ENCODE results near the gene HDAC9.

Gene HDAC9

GRCh38 chr7:18648849-18649758 lies 153.6 kb downstream of the HDAC9 start:
- DNase-seq (ENCODE audit: low read depth in 1 of 2, low spot score in 1 of 2), result no peak
- in situ Hi-C loops (cut with HindIII; ENCODE audit: low pct_unique_long_range_greater_than_20kb, low sequenced_read_pairs), result no loop called here
- no peak for TF ChIP-seq JUND (IDR thresholded peaks at IDR 0.05; ENCODE audit: low read depth)

- TF ChIP-seq JUND (IDR thresholded peaks at IDR 0.05; ENCODE audit: low read depth), result no peak
- in situ Hi-C loops (cut with HindIII; ENCODE audit: low pct_unique_long_range_greater_than_20kb, low sequenced_read_pairs), result no loop called here
- peak in 1 of 2 experiments; percentile 26 for DNase-seq (ENCODE audit: low read depth in 1 of 2, low spot score in 1 of 2)
Observed at GRCh38 chr7:18653381-18654155, 158.0 kb downstream of the HDAC9 start.

- no peak for TF ChIP-seq JUND (IDR thresholded peaks at IDR 0.05; ENCODE audit: low read depth)
- in situ Hi-C loops (cut with HindIII; ENCODE audit: low pct_unique_long_range_greater_than_20kb, low sequenced_read_pairs), result no loop called here
- DNase-seq (ENCODE audit: low read depth in 1 of 2, low spot score in 1 of 2), result no peak
Observed at GRCh38 chr7:18654709-18655108, 159.2 kb downstream of the HDAC9 start.

GRCh38 chr7:18655506-18655905 lies 160.0 kb downstream of the HDAC9 start:
- in situ Hi-C loops (cut with HindIII; ENCODE audit: low pct_unique_long_range_greater_than_20kb, low sequenced_read_pairs), result no loop called here
- DNase-seq (ENCODE audit: low read depth in 1 of 2, low spot score in 1 of 2), result no peak
- TF ChIP-seq JUND (IDR thresholded peaks at IDR 0.05; ENCODE audit: low read depth), result no peak

- no peak for DNase-seq (ENCODE audit: low read depth in 1 of 2, low spot score in 1 of 2)
- in situ Hi-C loops (cut with HindIII; ENCODE audit: low pct_unique_long_range_greater_than_20kb, low sequenced_read_pairs), result no loop called here
- no peak for TF ChIP-seq JUND (IDR thresholded peaks at IDR 0.05; ENCODE audit: low read depth)
Observed at GRCh38 chr7:18655912-18656311, 160.4 kb downstream of the HDAC9 start.

GRCh38 chr7:18656362-18656761 lies 160.8 kb downstream of the HDAC9 start:
- DNase-seq (ENCODE audit: low read depth in 1 of 2, low spot score in 1 of 2), result no peak
- in situ Hi-C loops (cut with HindIII; ENCODE audit: low pct_unique_long_range_greater_than_20kb, low sequenced_read_pairs), result no loop called here
- no peak for TF ChIP-seq JUND (IDR thresholded peaks at IDR 0.05; ENCODE audit: low read depth)

- no peak for DNase-seq (ENCODE audit: low read depth in 1 of 2, low spot score in 1 of 2)
- no peak for TF ChIP-seq JUND (IDR thresholded peaks at IDR 0.05; ENCODE audit: low read depth)
- in situ Hi-C loops (cut with HindIII; ENCODE audit: low pct_unique_long_range_greater_than_20kb, low sequenced_read_pairs), result no loop called here
Observed at GRCh38 chr7:18659746-18660145, 164.2 kb downstream of the HDAC9 start.

- in situ Hi-C loops (cut with HindIII; ENCODE audit: low pct_unique_long_range_greater_than_20kb, low sequenced_read_pairs), result no loop called here
- DNase-seq (ENCODE audit: low read depth in 1 of 2, low spot score in 1 of 2), result no peak
Observed at GRCh38 chr7:18663321-18663720, 167.8 kb downstream of the HDAC9 start.

GRCh38 chr7:18666107-18666728 lies 170.7 kb downstream of the HDAC9 start:
- in situ Hi-C loops (cut with HindIII; ENCODE audit: low pct_unique_long_range_greater_than_20kb, low sequenced_read_pairs), result no loop called here
- no peak for TF ChIP-seq JUND (IDR thresholded peaks at IDR 0.05; ENCODE audit: low read depth)

More at GRCh38 chr7:18663321-18663720, 167.8 kb downstream of the HDAC9 start:
- TF ChIP-seq JUND (IDR thresholded peaks at IDR 0.05; ENCODE audit: low read depth), result no peak

GRCh38 chr7:18667466-18667865 lies 171.9 kb downstream of the HDAC9 start:
- peak in 1 of 2 experiments; percentile 30 for DNase-seq (ENCODE audit: low read depth in 1 of 2, low spot score in 1 of 2)
- no peak for TF ChIP-seq JUND (IDR thresholded peaks at IDR 0.05; ENCODE audit: low read depth)
- in situ Hi-C loops (cut with HindIII; ENCODE audit: low pct_unique_long_range_greater_than_20kb, low sequenced_read_pairs), result no loop called here

More at GRCh38 chr7:18666107-18666728, 170.7 kb downstream of the HDAC9 start:
- DNase-seq (ENCODE audit: low read depth in 1 of 2, low spot score in 1 of 2), result peak; percentile 7 to 87

GRCh38 chr7:18671176-18671575 lies 175.6 kb downstream of the HDAC9 start:
- DNase-seq (ENCODE audit: low read depth in 1 of 2, low spot score in 1 of 2), result no peak
- in situ Hi-C loops (cut with HindIII; ENCODE audit: low pct_unique_long_range_greater_than_20kb, low sequenced_read_pairs), result no loop called here
- no peak for TF ChIP-seq JUND (IDR thresholded peaks at IDR 0.05; ENCODE audit: low read depth)

- in situ Hi-C loops (cut with HindIII; ENCODE audit: low pct_unique_long_range_greater_than_20kb, low sequenced_read_pairs), result no loop called here
- DNase-seq (ENCODE audit: low read depth in 1 of 2, low spot score in 1 of 2), result no peak
- TF ChIP-seq JUND (IDR thresholded peaks at IDR 0.05; ENCODE audit: low read depth), result no peak
Observed at GRCh38 chr7:18675579-18675978, 180.0 kb downstream of the HDAC9 start.

Data from T47D (cell line).